Measurements from ENCODE around the gene CALHM5.
A peak's percentile ranks its signal among the peaks of the same experiment; 100 is the strongest.

Gene CALHM5

DNA sequence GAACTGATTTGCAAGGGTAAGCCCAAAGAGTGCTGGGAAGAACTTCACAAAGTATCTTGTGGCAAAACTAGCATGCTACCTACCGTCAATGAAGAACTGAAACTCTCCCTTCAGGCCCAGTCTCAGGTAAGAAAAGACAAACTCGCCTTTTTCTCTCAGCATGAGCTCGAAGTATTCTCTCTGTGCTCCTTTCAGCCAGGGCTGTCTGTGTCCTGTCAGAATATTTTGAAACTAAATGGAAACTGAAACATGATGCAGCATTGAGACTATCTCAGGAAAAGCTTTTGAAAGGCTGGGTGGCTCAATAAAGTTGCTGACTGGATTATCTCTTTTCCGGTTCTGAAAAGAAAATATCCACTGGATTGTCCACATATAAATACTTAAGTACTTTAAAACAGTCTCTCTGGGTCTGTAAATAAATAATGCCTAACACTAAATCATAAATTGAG, 696 bp downstream of the CALHM5 start:
- DNase-seq: no peak

DNA sequence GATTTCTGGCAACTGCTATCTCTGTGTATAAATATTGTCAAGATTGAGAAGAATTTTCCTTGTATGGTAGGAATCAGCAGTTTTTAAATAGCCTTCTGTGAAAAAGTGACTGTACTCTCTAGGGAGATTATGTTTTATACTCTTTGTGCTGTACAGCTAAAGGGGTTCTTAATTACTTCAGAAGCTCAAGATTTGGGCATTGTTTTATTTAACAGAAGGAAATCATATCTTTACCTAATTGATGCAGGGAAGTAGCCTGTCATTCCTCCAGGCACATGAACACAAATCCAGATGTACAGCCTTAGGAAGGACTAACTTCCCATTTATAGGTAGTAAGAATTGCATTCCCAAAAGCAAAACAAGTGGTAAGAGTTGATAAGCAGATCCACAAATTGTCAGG, 1.3 kb downstream of the CALHM5 start:
- DNase-seq: no peak

DNA sequence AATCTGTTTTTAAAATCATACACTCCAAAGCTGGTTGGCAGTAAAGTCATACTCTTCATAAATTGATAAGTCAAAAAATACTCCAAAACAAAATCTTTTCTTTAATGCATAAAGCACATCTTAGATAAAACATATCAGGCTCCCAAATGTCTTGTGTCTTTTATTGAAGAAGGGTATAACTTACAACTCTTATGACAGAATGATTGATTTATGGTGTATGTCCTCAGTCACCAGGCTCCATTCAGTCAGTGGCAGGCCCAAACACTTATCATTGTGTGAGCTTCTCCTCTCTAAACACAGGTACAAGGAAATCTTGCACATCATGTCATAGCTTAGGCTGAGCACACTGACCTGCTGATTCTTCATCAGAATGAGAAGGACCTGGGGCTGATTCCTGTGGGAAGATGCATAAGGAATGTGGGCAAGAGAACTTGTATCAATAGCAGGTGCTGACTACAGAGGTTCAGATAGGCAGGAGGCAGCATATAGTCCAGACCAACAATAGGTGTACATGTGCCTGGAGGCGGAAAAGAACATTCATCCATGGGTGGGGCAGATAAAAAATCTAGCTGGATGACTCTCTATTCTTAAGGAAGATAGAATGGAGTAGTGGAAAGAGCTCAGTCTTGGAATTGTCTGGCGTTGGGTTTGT, 1.9 kb downstream of the CALHM5 start:
- no peak for DNase-seq

DNA sequence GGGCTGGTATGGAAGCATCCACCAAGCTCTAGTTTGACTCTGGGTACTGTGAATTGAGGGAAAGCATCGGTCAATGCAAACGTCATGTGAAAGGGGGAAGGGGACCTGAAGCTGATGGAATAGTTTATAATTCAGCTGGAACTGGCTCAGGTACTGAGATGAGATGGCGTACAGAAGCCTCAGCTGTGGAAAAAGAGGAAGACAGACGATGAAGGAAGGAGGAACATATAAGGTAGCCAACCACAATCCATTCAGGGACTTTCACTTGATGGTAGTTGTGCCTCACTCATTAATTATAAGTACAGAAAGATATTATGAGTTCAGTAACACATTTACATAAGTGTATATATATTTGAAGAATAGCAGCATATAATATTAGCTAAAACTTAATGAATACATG, 2.7 kb downstream of the CALHM5 start:
- DNase-seq: no peak

DNA sequence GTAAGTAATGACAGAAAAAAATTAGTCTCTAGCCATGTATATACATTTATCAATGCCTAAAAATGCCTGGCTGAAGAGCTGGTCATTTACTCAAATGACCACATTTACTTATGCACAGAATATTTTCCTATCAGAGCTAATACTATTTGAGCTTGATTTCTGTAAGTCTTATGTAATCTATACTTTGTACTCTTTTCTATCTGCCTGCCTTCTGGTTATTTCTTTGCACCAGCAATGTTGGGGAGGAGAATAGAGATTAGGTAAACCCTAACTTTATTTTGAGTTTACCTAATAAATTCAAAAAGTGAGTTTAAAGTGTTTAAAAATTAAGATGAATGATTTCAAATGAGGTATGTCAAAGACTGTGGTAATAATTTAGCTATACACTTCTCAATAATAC, 3.7 kb downstream of the CALHM5 start:
- no peak for DNase-seq

DNA sequence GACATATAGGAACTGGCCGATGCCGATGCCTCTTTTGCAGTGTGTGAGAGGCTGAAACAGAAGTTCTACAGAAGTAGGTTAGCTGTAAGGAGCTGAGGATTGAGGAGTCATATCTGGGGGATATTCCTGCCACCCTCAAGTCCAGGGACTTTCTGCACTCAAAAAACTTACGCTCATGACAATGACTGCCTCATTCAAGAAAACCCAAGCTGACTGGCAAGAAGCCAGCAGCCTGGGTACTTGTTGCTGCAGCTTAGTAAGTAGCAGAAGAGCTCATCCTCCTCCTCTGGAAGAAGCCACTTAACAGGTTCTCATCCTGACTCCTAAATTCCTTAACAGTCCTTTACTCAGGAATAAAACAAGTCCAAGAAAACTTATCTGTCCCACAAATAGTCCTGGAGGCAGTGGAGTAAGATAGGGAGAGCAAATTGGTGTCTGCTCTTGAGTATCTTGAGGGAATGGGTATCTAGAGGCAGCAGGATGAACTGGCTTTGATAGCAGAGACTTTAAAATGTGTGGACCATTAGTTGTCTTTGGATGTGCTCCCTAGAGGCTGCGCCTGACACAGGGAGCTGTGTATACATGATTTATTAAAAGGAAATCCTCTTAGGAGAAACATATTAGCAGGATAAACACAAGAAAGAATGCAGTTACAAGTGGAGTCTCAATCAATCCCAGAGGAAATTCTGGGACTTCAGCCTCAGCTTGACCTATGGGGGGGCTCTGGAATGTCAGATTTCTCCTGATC, 7.4 kb downstream of the CALHM5 start:
- no peak for DNase-seq

DNA sequence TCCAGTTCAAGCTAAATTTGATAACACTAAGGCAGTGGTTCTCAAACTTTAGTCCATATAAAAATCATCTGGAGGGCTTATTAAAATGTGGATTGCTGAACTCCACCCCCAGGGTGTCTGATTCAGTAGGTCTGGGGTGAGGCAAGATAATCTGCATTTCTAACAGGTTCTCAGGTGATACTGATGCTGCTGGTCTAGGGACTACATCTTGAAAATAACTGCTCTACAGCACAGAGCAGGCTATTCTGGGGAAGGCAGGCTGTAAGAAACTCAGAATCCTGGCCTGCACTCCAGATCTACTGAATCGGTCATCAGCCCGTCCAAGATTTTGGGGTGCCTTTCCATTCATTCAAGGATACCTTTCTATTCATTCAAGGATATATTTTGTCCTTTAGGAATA, 11.5 kb downstream of the CALHM5 start:
- no peak for DNase-seq

DNA sequence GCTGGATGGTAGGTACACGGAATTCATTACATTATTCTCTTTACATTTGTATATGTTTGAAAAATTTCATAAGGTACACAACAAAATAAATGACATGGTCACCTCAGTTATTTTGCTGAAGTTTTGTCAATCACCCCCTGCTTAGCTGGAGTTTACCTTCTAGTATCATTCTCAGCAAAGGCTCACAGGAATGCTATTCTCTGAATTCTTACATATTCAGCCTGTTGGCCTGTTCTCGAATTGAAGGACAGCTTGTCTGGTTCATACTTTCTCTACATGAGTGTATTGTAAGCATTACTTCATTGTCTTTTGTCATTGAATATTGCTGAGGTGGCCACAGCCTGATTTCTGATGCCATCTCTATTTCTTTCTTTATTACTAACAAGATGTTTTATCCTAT, 12.8 kb downstream of the CALHM5 start:
- no peak for DNase-seq

DNA sequence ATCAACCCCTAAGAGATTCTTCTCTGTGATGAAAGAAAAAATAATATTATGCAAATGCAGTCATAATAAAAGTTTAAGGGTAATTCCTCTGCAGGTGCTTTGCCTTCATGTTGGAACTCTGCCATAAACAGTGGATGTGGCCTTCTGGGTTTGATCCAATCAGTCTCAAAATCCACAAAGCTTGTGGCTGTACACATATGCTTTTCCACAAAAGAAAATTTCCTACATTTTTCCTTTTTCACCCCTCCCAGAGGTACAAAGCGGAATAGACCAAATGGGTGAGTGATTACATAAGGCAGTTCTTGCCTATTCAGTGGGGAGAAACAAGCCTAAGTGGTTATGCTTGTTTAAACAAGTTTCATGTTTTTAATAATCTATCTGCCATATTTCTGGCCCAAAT, 16.7 kb downstream of the CALHM5 start:
- no peak for DNase-seq

DNA sequence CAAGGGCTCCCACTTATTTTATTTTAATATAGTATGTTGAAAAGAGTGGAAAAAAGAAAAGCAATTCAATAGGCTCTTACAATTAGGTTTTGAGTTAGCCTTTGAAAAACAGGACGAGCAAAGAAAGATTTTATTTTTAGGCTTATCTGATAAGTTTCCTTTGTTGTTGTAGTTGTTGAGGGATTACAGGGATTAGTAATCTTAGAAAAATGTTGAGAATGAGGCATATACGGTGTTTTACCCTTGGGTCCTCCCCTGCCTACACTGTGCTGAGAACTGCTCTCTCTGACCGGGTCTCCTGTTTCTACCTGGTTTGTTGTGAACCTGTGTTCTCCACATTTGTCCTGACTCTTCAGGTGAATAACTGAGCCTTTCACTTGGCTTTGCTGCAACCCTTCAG, 17.3 kb downstream of the CALHM5 start:
- DNase-seq: no peak

DNA sequence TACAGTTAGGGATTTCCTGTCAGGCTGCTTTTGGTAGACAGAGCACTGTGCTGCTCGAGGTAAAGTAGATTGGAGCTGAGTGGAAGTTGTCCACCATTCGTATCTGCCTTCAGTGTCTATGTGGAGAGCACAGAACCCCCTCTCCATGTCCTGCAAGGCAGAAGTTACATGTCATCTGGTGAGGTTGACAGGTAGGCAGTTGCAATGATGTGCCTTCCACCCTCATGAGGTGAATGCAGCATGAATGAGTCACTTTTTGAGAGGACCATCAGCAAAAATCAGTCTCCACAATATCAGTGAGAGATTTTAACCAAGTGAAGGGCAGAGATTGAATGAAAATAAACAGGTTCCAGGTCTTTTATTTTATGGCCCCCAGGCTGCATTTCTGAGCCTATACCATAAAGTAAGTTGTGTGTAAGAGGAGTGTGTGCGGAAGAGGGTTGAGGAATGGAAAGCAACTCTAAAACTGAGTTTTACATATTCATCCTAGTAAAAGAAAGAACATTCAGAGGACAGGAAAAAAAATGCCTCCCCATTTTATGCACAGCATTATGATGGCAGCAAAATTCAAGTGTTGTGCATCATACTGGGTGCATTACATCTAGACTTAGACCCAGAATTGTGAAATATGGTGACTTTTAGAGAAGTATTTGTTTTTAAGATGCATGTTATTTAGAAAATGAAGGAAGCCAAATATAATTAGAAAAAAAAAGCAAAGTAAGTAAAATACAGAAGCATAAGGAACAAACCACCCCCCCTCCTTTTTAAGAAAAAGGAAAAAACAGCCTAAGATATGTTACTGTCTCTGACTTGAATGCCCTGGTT, 18.2 kb downstream of the CALHM5 start:
- DNase-seq: no peak

DNA sequence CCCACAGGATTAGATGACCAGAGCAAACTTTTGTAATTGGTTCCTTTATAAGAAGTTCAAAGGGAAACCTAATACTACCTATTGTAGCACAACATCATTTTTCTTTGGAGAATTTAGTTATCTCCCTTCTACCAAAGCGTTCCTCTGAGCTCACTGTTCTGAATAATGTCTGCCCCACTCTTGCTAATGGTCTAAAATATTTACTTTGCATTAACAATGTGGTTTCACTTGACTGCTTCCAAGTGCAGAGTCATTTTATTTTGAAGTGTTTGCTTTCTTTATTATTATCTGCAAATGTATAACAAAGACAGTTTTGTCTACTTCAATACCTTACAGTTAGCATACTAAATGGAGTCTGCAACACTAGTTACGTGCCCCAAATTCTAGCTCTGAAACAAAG, 19.0 kb downstream of the CALHM5 start:
- no peak for DNase-seq

DNA sequence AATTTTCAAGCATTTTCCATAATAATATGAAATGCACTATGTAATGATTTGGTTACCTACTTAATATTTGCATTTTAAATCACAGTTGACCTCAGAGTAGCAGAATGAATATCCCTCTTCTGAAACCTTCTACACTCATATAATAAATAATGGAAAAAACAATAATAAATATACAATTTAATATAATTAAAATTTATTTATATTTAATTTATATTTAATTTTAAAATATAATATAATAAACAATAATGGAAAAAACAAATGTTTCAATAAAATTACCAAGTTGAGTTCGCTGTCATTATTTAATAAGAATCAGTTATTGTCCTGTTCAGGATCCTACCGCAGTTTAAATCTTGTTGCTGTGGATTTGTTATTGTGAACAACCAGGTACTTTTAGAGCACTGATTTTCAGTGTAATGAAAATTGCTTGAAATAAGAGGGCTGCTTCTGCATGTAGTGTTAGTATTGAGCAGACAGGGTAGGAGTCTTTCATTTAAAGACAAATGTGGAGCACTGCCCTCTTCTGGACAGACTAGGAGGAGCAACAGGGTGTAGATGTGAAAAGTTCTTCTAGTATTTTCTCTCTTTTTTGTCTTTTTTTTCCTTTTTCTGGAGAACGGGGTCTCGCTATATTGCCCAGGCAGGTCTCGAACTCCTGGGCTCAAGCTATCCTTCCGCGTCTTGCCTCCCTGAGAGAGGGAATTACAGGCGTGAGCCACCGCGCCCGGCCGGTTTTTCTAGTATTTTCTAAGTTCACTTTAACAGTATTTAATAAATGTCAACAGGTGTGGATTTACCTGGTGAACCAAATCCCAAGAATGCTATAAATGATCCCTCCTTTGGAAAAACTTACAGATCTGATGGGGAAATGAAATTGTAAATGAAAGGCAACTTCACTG, 20.5 kb downstream of the CALHM5 start:
- peak; percentile 74 for DNase-seq

DNA sequence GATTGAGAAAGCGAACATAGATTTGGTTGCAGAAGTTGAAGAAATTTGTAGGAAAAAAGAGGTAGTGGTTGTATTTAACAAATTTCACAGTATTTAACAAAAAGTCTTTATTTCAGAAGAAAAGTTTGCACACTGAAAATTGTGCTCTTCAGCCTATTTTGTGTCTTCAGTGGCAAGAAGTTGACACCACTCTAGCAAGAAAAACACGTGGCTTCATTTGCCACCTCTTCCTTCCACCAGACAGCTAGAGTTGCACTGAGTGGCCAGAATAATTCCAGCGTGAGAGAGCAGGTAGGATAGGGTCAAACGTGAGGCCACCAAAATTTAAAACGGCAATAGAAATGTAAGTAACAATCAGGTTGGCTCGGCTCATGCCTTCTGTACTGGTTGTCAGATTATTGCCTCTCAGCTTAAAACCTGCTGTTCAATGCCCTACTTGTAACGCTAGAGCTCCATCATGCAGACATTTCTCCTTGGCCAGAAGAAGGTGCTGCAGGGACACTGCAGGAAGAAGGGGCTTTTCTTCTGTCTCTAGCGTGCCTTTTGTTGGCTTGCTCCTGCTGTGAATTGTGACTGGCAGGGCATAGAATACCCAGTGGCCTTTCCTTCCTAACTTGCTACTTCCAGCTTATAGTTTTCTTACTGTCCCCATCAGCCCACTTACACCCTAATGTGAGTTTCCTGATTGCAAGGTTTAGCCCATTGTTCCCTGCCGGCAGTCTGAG, 22.0 kb downstream of the CALHM5 start:
- DNase-seq: no peak

DNA sequence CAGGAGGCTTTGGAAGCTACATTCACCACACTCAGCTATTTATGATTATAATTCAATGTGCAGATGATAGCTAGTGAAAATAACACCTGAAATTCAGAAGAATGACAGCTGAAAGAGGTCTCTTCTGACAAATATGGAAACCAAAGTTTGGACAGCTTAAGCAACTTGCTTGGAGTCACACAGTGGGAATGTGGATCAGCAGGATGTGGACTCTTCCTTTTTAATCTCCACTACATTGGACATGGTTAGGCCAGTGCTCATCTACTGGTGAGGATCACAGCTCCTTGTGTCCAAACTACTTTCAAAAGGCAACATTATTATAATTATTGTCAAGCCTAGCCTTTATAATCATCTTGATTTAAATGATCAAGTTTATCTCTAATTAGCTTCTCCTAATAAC, 23.7 kb downstream of the CALHM5 start:
- no peak for DNase-seq

DNA sequence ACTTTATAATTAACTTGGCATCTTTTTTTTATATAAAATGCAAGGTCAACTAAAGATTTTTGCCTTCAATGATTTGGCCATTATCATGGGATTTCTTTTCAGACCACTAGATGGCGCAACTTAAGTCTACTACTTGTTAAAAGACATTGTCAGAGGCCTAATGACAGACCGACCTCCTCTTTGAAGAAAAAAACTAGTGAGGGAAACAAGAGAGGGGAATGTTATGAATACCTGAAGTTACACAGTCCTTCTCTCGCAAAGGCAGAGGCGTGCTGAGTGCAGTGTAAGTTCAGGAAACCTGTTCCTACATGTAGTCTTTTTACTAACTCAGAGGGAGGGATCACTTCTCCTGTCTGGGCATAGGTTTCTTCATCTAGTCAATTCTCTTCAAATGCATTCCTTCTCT, 24.8 kb downstream of the CALHM5 start:
- DNase-seq: peak; percentile 71

DNA sequence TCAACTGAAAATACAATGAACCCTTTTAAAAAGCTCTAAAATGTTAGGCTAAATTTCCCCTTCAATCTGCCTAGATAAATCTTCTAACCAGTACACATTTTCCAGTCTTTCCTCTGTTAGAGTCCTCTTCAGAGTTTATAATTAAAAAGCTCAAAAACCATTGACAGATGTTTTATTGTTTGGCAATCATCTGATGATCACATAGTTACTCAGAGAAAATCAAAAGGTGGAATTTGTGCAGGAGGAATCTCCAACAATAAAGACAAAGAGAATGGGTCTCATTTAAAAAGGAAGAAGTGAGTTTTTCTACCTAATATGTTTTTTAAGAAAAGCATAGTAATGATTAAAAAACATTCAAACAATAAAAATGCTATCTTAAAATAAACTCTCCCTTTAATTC, 31.0 kb downstream of the CALHM5 start:
- DNase-seq: no peak

DNA sequence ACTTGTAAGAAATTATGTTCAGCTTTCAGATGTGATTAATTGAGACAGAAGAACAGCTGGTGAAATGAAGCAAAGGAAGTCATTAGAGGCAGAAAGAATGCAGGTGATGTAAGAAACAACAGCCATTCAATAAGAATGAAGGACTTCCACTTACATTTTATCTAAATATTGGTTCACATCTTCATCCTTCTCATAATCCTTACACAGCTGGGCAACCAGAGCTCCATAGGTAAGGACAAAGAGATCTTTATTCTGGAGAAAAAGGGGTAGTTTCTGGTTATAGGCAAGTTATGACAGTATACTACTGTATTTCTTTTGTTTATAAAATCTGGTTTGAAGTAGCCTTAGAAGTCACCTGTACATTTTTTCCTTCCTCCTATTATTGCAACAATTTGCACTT, 31.7 kb downstream of the CALHM5 start:
- no peak for DNase-seq

DNA sequence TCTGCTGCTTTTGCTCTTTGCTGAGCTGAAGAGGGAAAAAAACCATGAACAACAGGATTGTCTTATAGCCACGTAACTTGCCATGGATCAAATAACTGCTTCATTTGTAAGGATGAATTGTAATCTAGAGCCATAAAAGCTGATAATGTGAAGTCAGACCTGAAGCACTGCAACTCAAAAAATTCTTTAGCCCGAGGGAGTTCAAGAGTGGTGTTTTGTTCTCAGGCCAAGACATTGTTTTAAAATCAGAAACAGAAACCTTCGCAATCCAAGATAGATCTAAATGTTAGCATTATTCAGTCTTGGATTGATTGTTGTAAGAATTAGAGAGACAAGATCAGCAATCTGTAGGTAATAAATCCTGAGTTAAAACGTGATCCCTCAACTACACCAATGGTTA, 34.2 kb downstream of the CALHM5 start, which contains the start of gene TRAPPC3L:
TRAPPC3L (minus strand) TSS at position 34 of the 400 bp plus-strand sequence. CDS start 170 bp downstream, outside the sequence.
- DNase-seq: no peak

DNA sequence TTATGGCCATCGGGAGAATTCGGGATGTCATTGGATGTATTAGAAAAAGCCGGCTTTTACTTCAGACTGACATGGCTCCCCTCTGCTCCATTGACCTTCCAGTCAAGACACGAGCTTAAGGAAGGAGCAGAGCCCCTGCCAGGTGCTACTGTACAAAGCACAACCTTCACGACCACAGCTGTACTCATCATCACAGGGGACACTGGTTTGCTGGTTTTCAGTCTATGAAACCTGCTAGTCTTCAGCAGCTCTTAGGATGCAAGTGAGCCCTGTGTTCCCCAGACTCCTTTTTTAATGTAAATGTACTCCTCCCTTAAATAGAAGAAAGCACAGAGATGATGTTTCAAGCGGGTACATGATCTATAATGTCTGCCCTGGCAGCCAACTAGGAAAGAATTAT, 35.9 kb downstream of the CALHM5 start:
- no peak for DNase-seq

DNA sequence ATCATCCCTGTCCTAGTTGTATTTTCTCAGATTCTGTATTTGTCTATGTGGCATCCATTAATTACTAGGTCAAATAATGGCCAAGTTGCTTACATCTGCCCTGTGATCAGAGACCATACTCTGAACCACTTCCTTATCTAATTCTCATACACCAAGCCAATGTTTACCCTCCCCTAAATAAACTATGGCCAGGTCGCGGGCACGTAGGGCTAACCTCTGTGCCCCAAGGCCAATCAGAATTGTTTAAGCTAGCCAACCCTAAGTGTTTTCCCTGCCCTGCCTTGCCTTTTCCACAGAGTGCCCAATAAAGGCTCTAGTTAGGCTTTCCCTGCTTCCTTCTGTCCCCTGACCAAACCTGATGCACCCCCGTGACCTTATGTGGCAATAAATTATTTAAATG, 39.4 kb downstream of the CALHM5 start:
- DNase-seq: no peak

DNA sequence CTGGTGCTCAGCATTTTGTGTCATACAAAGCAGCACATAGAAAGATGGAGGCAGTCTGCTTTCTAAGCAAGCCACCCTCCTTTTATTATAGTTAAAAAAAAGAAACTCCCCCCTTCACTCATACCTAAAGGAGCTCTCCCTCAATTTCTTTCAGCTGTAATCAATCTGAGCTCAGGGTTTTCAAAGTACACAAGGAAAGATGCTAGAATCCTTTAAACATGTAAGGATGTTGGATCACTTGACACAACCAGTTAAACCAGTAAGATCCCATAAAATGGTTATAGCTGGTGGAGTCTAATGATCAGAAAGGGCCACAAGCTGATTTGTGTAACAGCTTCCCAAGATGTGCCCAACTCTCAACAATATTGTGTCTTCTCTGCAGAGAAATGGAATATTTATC, 42.0 kb downstream of the CALHM5 start, which contains the start of gene CALHM4:
CALHM4 (plus strand) TSS at position 301 of the 400 bp plus-strand sequence; CDS start at position 344, 43 bp downstream.
- no peak for DNase-seq

All from CD4-positive, alpha-beta T cell treated with Interleukin-17A for 1 hour (primary cell).